Measurements from ENCODE around the gene GATC.

GATC gene

GRCh38 chr12:120453977-120454376, 7.7 kb downstream of the GATC start:
- no peak overlapping the region for H3K14ac ChIP-seq (ENCODE audit: low read length in 2 of 2)
- H2AK5ac ChIP-seq (ENCODE audit: low read length, severe bottlenecking) = no peak overlapping the region
- H4K91ac ChIP-seq (ENCODE audit: low read length) = no peak overlapping the region
- H2BK12ac ChIP-seq (ENCODE audit: low read length in 2 of 2) = no peak overlapping the region
- WGBS = 92% methylated on average over 3 of the region's 4 CpGs
- no peaks in the 10 kb centered on the region for H3K9me3 ChIP-seq (ENCODE audit: control insufficient read depth, low read length)
- H3K18ac ChIP-seq (ENCODE audit: low read depth in 1 of 2, low read length in 2 of 2) = no peak overlapping the region
- no peak overlapping the region for H3K23ac ChIP-seq (ENCODE audit: low read length in 2 of 2)
- H2AFZ ChIP-seq (ENCODE audit: low read depth, low read length) = no peak overlapping the region
- H4K8ac ChIP-seq (ENCODE audit: low read length) = no peak overlapping the region
- H3K4me3 ChIP-seq (ENCODE audit: insufficient read depth in 1 of 2, low read depth in 1 of 2, low read length in 2 of 2) = no peak overlapping the region
- no peak overlapping the region for H3K9ac ChIP-seq (ENCODE audit: low read length)
- no peak overlapping the region for H3K27ac ChIP-seq (ENCODE audit: low read length, poor library complexity, severe bottlenecking)
- no peak overlapping the region for H2BK5ac ChIP-seq (ENCODE audit: low read depth, low read length, poor library complexity, severe bottlenecking)
- H3K4me2 ChIP-seq (ENCODE audit: low read length, poor library complexity, severe bottlenecking) = no peak overlapping the region
- H3K79me1 ChIP-seq (replicated peaks; ENCODE audit: low read length, poor library complexity, severe bottlenecking) = peaks cover 14% of the 10 kb centered on the region
- no peaks in the 10 kb centered on the region for H3K4me1 ChIP-seq (ENCODE audit: control insufficient read depth, insufficient read depth, low read depth, low read length)
- DNase-seq = peak; percentile 49
- no peak overlapping the region for H2BK15ac ChIP-seq (ENCODE audit: low read depth, poor library complexity, severe bottlenecking)
- no peak overlapping the region for H2BK120ac ChIP-seq (ENCODE audit: low read depth, low read length)
- H3K27me3 ChIP-seq (ENCODE audit: control insufficient read depth in 1 of 2, insufficient read depth in 1 of 2, low read length in 2 of 2) = no peaks in the 10 kb centered on the region
- no peak overlapping the region for H3K4ac ChIP-seq (ENCODE audit: low read depth in 1 of 2, low read length in 2 of 2)
- peaks cover 50 to 80% of the 10 kb centered on the region in 2 experiments for H3K36me3 ChIP-seq (ENCODE audit: control insufficient read depth in 1 of 2, insufficient read depth in 2 of 2, low read depth in 1 of 2, low read length in 2 of 2)

GRCh38 chr12:120455302-120455701, 9.1 kb downstream of the GATC start:
- Histone ChIP-seq H2BK120ac (ENCODE audit: low read depth, low read length) (no peak overlapping the region), H3K4me1 (ENCODE audit: control insufficient read depth, insufficient read depth, low read depth, low read length) (no peaks in the 10 kb centered on the region), H4K91ac (ENCODE audit: low read length) (no peak overlapping the region), H3K23ac (ENCODE audit: low read length in 2 of 2) (no peak overlapping the region), H3K18ac (ENCODE audit: low read depth in 1 of 2, low read length in 2 of 2) (no peak overlapping the region), H2BK12ac (ENCODE audit: low read length in 2 of 2) (no peak overlapping the region), H3K14ac (ENCODE audit: low read length in 2 of 2) (no peak overlapping the region), H3K27me3 (ENCODE audit: control insufficient read depth in 1 of 2, insufficient read depth in 1 of 2, low read length in 2 of 2) (no peaks in the 10 kb centered on the region), H2AK5ac (ENCODE audit: low read length, severe bottlenecking) (no peak overlapping the region), H3K27ac (ENCODE audit: low read length, poor library complexity, severe bottlenecking) (no peak overlapping the region), H3K36me3 (ENCODE audit: control insufficient read depth in 1 of 2, insufficient read depth in 2 of 2, low read depth in 1 of 2, low read length in 2 of 2) (peaks cover 47 to 81% of the 10 kb centered on the region in 2 experiments), H3K4ac (ENCODE audit: low read depth in 1 of 2, low read length in 2 of 2) (no peak overlapping the region), H2BK15ac (ENCODE audit: low read depth, poor library complexity, severe bottlenecking) (no peak overlapping the region), H2BK5ac (ENCODE audit: low read depth, low read length, poor library complexity, severe bottlenecking) (no peak overlapping the region), H3K4me3 (ENCODE audit: insufficient read depth in 1 of 2, low read depth in 1 of 2, low read length in 2 of 2) (no peak overlapping the region), H4K8ac (ENCODE audit: low read length) (no peak overlapping the region), H3K9ac (ENCODE audit: low read length) (no peak overlapping the region), H2AFZ (ENCODE audit: low read depth, low read length) (no peak overlapping the region), H3K79me1 (replicated peaks; ENCODE audit: low read length, poor library complexity, severe bottlenecking) (peaks cover 14% of the 10 kb centered on the region), H3K9me3 (ENCODE audit: control insufficient read depth, low read length) (no peaks in the 10 kb centered on the region), H3K4me2 (ENCODE audit: low read length, poor library complexity, severe bottlenecking) (no peak overlapping the region)
- 100% methylated on average over 4 of the region's 7 CpGs for WGBS
- no peak for DNase-seq

- Histone ChIP-seq H3K27ac (ENCODE audit: low read length, poor library complexity, severe bottlenecking) (no peak overlapping the region), H3K79me1 (replicated peaks; ENCODE audit: low read length, poor library complexity, severe bottlenecking) (peaks cover 16% of the 10 kb centered on the region), H3K9me3 (ENCODE audit: control insufficient read depth, low read length) (no peaks in the 10 kb centered on the region), H2AK5ac (ENCODE audit: low read length, severe bottlenecking) (no peak overlapping the region), H3K14ac (ENCODE audit: low read length in 2 of 2) (no peak overlapping the region), H3K4ac (ENCODE audit: low read depth in 1 of 2, low read length in 2 of 2) (no peak overlapping the region), H3K9ac (ENCODE audit: low read length) (no peak overlapping the region), H3K23ac (ENCODE audit: low read length in 2 of 2) (no peak overlapping the region), H2BK15ac (ENCODE audit: low read depth, poor library complexity, severe bottlenecking) (no peak overlapping the region), H2AFZ (ENCODE audit: low read depth, low read length) (no peak overlapping the region), H3K4me3 (ENCODE audit: insufficient read depth in 1 of 2, low read depth in 1 of 2, low read length in 2 of 2) (no peak overlapping the region), H4K8ac (ENCODE audit: low read length) (no peak overlapping the region), H3K27me3 (ENCODE audit: control insufficient read depth in 1 of 2, insufficient read depth in 1 of 2, low read length in 2 of 2) (no peaks in the 10 kb centered on the region), H3K36me3 (ENCODE audit: control insufficient read depth in 1 of 2, insufficient read depth in 2 of 2, low read depth in 1 of 2, low read length in 2 of 2) (peaks cover 50 to 92% of the 10 kb centered on the region in 2 experiments), H4K91ac (ENCODE audit: low read length) (no peak overlapping the region), H3K4me2 (ENCODE audit: low read length, poor library complexity, severe bottlenecking) (no peak overlapping the region), H2BK5ac (ENCODE audit: low read depth, low read length, poor library complexity, severe bottlenecking) (no peak overlapping the region), H3K18ac (ENCODE audit: low read depth in 1 of 2, low read length in 2 of 2) (no peak overlapping the region), H2BK120ac (ENCODE audit: low read depth, low read length) (no peak overlapping the region), H2BK12ac (ENCODE audit: low read length in 2 of 2) (no peak overlapping the region), H3K4me1 (ENCODE audit: control insufficient read depth, insufficient read depth, low read depth, low read length) (no peaks in the 10 kb centered on the region)
- WGBS = 86% methylated on average over 6 of the region's 6 CpGs
- no peak for DNase-seq
Observed at GRCh38 chr12:120457133-120457532, 10.9 kb downstream of the GATC start.

GRCh38 chr12:120460157-120460556, 13.9 kb downstream of the GATC start:
- Histone ChIP-seq H3K4me1 (ENCODE audit: control insufficient read depth, insufficient read depth, low read depth, low read length) (no peaks in the 10 kb centered on the region), H3K18ac (ENCODE audit: low read depth in 1 of 2, low read length in 2 of 2) (no peak overlapping the region), H2AFZ (ENCODE audit: low read depth, low read length) (no peak overlapping the region), H3K27ac (ENCODE audit: low read length, poor library complexity, severe bottlenecking) (no peak overlapping the region), H2BK120ac (ENCODE audit: low read depth, low read length) (no peak overlapping the region), H2BK12ac (ENCODE audit: low read length in 2 of 2) (no peak overlapping the region), H2BK15ac (ENCODE audit: low read depth, poor library complexity, severe bottlenecking) (no peak overlapping the region), H4K91ac (ENCODE audit: low read length) (no peak overlapping the region), H3K9ac (ENCODE audit: low read length) (no peak overlapping the region), H3K4ac (ENCODE audit: low read depth in 1 of 2, low read length in 2 of 2) (no peak overlapping the region), H3K4me2 (ENCODE audit: low read length, poor library complexity, severe bottlenecking) (no peak overlapping the region), H4K8ac (ENCODE audit: low read length) (no peak overlapping the region), H3K4me3 (ENCODE audit: insufficient read depth in 1 of 2, low read depth in 1 of 2, low read length in 2 of 2) (no peak overlapping the region), H3K36me3 (ENCODE audit: control insufficient read depth in 1 of 2, insufficient read depth in 2 of 2, low read depth in 1 of 2, low read length in 2 of 2) (peaks cover 53 to 94% of the 10 kb centered on the region in 2 experiments), H2BK5ac (ENCODE audit: low read depth, low read length, poor library complexity, severe bottlenecking) (no peak overlapping the region), H3K79me1 (replicated peaks; ENCODE audit: low read length, poor library complexity, severe bottlenecking) (peaks cover 22% of the 10 kb centered on the region), H2AK5ac (ENCODE audit: low read length, severe bottlenecking) (no peak overlapping the region), H3K27me3 (ENCODE audit: control insufficient read depth in 1 of 2, insufficient read depth in 1 of 2, low read length in 2 of 2) (no peaks in the 10 kb centered on the region), H3K14ac (ENCODE audit: low read length in 2 of 2) (no peak overlapping the region), H3K9me3 (ENCODE audit: control insufficient read depth, low read length) (no peaks in the 10 kb centered on the region), H3K23ac (ENCODE audit: low read length in 2 of 2) (no peak overlapping the region)
- WGBS = 98% methylated on average over 3 of the region's 3 CpGs
- no peak for DNase-seq
